GM12891 (cell line): ENCODE results near the gene DCLRE1C.

Source experiments
- PAX5 ChIP-seq: IDR thresholded peaks from 2 replicates; pipeline ENCODE4 v1.6.1; 2011; ENCODE audit warnings: low read length, moderate library complexity, mild to moderate bottlenecking; ENCODE audit not compliant: insufficient read depth, severe bottlenecking
- POLR2A ChIP-seq: IDR thresholded peaks from 2 replicates; pipeline ENCODE4 v1.6.1; 2011; ENCODE audit warnings: low read depth, low read length, control low read depth
- POLR2AphosphoS5 ChIP-seq: IDR thresholded peaks from 2 replicates; pipeline ENCODE4 v1.6.1; 2011; ENCODE audit warnings: low read depth, low read length, control low read depth
- TAF1 ChIP-seq: IDR thresholded peaks from 2 replicates; pipeline ENCODE4 v1.6.1; 2011; ENCODE audit warnings: low read depth, low read length, control low read depth

DNA sequence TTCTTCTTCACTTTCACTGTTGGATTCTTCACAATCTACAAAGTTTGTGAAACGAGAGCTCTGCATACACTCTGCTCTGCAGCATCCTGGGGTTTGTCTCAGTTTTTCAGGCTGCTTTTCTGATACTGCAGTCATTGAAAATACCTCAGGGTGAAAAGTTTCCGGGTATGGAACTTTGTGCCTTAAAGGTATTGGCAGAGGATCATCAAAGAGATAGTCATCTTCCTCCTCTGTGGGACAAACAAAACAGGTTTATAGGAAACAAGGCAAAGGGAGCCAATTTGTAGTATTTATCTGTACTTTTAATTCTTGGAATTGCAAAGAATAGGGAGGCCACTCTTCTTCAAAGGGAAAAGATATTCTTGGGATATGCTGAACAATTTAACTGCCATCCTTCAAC is 44.8 kb downstream of the DCLRE1C start:
- TF ChIP-seq POLR2A = no peak; the same call in 1 of the 2 replicates
- TF ChIP-seq POLR2AphosphoS5 = no peak
- no peak for TF ChIP-seq TAF1
- no peak for TF ChIP-seq PAX5
